ENCODE data around the gene UBR1. TPM values are rescaled to one million over a fixed set of nuclear protein-coding genes. Genes with fewer than 3 reads are reported as not detected.
A peak's percentile ranks its signal among the peaks of the same experiment; 100 is the strongest.

Gene UBR1
- total RNA-seq, 4 donors from 2014 or later, result 39.3 to 50.5 (median 40.8) TPM

DNA sequence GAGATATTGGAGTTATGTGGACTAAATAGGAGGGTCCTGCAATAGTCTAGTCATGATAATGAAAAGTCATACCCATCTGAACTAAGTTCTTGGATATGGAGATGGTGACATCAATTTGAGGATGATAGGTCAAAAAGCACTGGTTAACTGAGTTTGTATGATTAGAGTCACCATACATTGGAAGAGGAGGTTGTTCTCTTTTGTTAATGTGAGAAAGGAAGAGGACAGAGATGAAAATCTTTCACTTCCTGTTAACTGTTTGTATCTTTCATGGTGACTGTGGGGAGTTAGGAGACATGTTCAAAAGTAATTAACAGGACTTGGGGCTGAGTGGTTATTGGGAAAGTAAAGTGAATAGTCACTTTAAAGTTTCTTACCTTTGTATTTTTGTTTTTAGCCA, 38.7 kb upstream of the UBR1 start:
- H3K27ac ChIP-seq, result no peak overlapping the region
- intact Hi-C loops (cut with DNase I), result no loop called here
- no peaks in the 10 kb centered on the region for H3K4me1 ChIP-seq
- TF ChIP-seq CTCF (IDR thresholded peaks at IDR 0.05) (no peak), POLR2A (IDR thresholded peaks at IDR 0.05) (no peak)
- no peak for DNase-seq
- no peak overlapping the region for H3K4me3 ChIP-seq (replicated peaks in 1 of 3)
- no peaks in the 10 kb centered on the region for H3K27me3 ChIP-seq
- no peaks in the 10 kb centered on the region for H3K9me3 ChIP-seq
- peaks cover 10 to 30% of the 10 kb centered on the region in 2 donors for H3K36me3 ChIP-seq

- H3K9me3 ChIP-seq, result no peaks in the 10 kb centered on the region
- intact Hi-C loops (cut with DNase I), result no loop called here
- no peak overlapping the region for H3K27ac ChIP-seq
- H3K27me3 ChIP-seq, result no peaks in the 10 kb centered on the region
- peaks cover 10 to 32% of the 10 kb centered on the region in 2 donors for H3K36me3 ChIP-seq
- H3K4me1 ChIP-seq, result no peaks in the 10 kb centered on the region
- DNase-seq, result no peak
- no peak for TF ChIP-seq POLR2A (IDR thresholded peaks at IDR 0.05)
- no peak for TF ChIP-seq CTCF (IDR thresholded peaks at IDR 0.05)
- 90 to 96% methylated on average over 4 of the region's 4 CpGs for WGBS, 2 donors
- no peak overlapping the region for H3K4me3 ChIP-seq (replicated peaks in 1 of 3)
These were observed 37.5 kb upstream of the UBR1 start for GRCh38 chr15:43143203-43143941.

- Histone ChIP-seq H3K27me3 (no peaks in the 10 kb centered on the region), H3K4me1 (peaks cover 6 to 9% of the 10 kb centered on the region in 2 donors), H3K27ac (no peak overlapping the region), H3K9me3 (no peaks in the 10 kb centered on the region), H3K36me3 (peaks cover 11 to 29% of the 10 kb centered on the region in 2 donors), H3K4me3 (replicated peaks in 1 of 3) (no peak overlapping the region)
- WGBS, 2 donors, result 66 to 76% methylated on average over 3 of the region's 3 CpGs
- intact Hi-C loops (cut with DNase I), result loop anchor here (10.0 kb wide), 1 partner anchor 49 kb away; the partner anchor contains the start of gene CCNDBP1
- DNase-seq, result no peak
- TF ChIP-seq CTCF (IDR thresholded peaks at IDR 0.05), result no peak
- no peak for TF ChIP-seq POLR2A (IDR thresholded peaks at IDR 0.05)
These were observed 29.5 kb upstream of the UBR1 start for GRCh38 chr15:43135351-43135750.

- peak overlapping the region; percentile 86 to 97 (median 96) for H3K4me3 ChIP-seq (replicated peaks in 1 of 3)
- DNase-seq, result peak in 1 of 2 donors; percentile 1
- H3K27me3 ChIP-seq, result no peaks in the 10 kb centered on the region
- peak overlapping the region; percentile 72 to 92 (median 77) for H3K27ac ChIP-seq
- no peaks in the 10 kb centered on the region for H3K9me3 ChIP-seq
- peaks cover 6 to 9% of the 10 kb centered on the region in 2 donors for H3K4me1 ChIP-seq
- peaks cover 9 to 17% of the 10 kb centered on the region in 2 donors for H3K36me3 ChIP-seq
- TF ChIP-seq CTCF (IDR thresholded peaks at IDR 0.05) (no peak), POLR2A (IDR thresholded peaks at IDR 0.05) (no peak)
- WGBS, 2 donors, result 8 to 14% methylated on average over 11 to 12 of the region's 12 CpGs
- intact Hi-C loops (cut with DNase I), result loop anchor here (10.0 kb wide), 1 partner anchor 51 kb away; the partner anchor contains the start of gene CCNDBP1
These were observed 28.4 kb upstream of the UBR1 start for GRCh38 chr15:43134157-43134635.
